ENCODE data around the gene NDUFA5. TPM values are rescaled to one million over a fixed set of nuclear protein-coding genes. Genes with fewer than 3 reads are reported as not detected.

The NDUFA5 gene
- total RNA-seq, 1 experiment from 2014 or later, result 77.0 TPM

- no peak for TF ChIP-seq RORB (CRISPR knock-in tag; IDR thresholded peaks at IDR 0.05)
- TF ChIP-seq ZNF263 (CRISPR knock-in tag; IDR thresholded peaks at IDR 0.05; ENCODE audit: low read depth), result no peak
- TF ChIP-seq ZNF138 (CRISPR knock-in tag; conservative IDR thresholded peaks at IDR 0.05), result no peak
- no peak for TF ChIP-seq ETV6 (CRISPR knock-in tag; IDR thresholded peaks at IDR 0.05)
- no peak for TF ChIP-seq ZNF512 (CRISPR knock-in tag; IDR thresholded peaks at IDR 0.05; ENCODE audit: borderline replicate concordance)
- TF ChIP-seq SP1 (CRISPR knock-in tag; conservative IDR thresholded peaks at IDR 0.05), result no peak
Measured at GRCh38 chr7:123492485-123492884, 65.1 kb downstream of the NDUFA5 start (continued).

Other genes starting within 250 kb of the NDUFA5 start
- 0.62 to 0.77 TPM (median 0.71 TPM) in 3 replicates for gene IQUB, start 23.2 kb downstream of the NDUFA5 start, total RNA-seq (2021)
- not detected in 3 replicates for gene ASB15, start 44.0 kb upstream of the NDUFA5 start, total RNA-seq (2021)
- gene LMOD2, start 98.0 kb upstream of the NDUFA5 start, total RNA-seq (2021), result 0.09 to 0.11 TPM in 2 of 3 replicates, not detected in the other
- 29.9 to 34.4 TPM (median 30.0 TPM) in 3 replicates for gene WASL, start 191.2 kb upstream of the NDUFA5 start, total RNA-seq (2021)